OCI-M2 (cell line): ENCODE results near the gene PIEZO1.
"Not testable (repeated sequence)": the region's sequence is repeated elsewhere in the genome, so short reads cannot be mapped to it uniquely, and the experiment has no call there.

ENCODE experiments used
- DNase-seq: peaks from one replicate; lab custom pipeline; 2025; ENCODE audit not compliant: unreplicated experiment; lab: John Stamatoyannopoulos, UW

PIEZO1 gene

GRCh38 chr16:88785106-88785924 lies at the start of gene PIEZO1:
TSS of gene PIEZO1 (minus strand) at chr16:88785220. CDS start at chr16:88784964, 256 bp downstream.
- no peak for DNase-seq

GRCh38 chr16:88834670-88835069 lies 49.6 kb upstream of the PIEZO1 start:
- no peak for DNase-seq

GRCh38 chr16:88833086-88833485 lies 48.1 kb upstream of the PIEZO1 start:
- no peak for DNase-seq

- DNase-seq = no peak
These were observed 46.8 kb upstream of the PIEZO1 start for GRCh38 chr16:88831838-88832237.

- no peak for DNase-seq
These were observed 45.8 kb upstream of the PIEZO1 start for GRCh38 chr16:88830783-88831182.

GRCh38 chr16:88830258-88830657 lies 45.2 kb upstream of the PIEZO1 start:
- DNase-seq = no peak

GRCh38 chr16:88828711-88829110 lies 43.7 kb upstream of the PIEZO1 start:
- DNase-seq = no peak

- no peak for DNase-seq
These were observed 42.7 kb upstream of the PIEZO1 start for GRCh38 chr16:88827727-88828126.

- no peak for DNase-seq
These were observed 41.2 kb upstream of the PIEZO1 start for GRCh38 chr16:88826070-88826840.

GRCh38 chr16:88825146-88825545 lies 40.1 kb upstream of the PIEZO1 start:
- DNase-seq = no peak

GRCh38 chr16:88824256-88825077 lies 39.4 kb upstream of the PIEZO1 start:
- no peak for DNase-seq

GRCh38 chr16:88823646-88824045 lies 38.6 kb upstream of the PIEZO1 start:
- DNase-seq = not testable (repeated sequence)

GRCh38 chr16:88822281-88823040 lies 37.4 kb upstream of the PIEZO1 start:
- DNase-seq = no peak

- DNase-seq = no peak
These were observed 36.3 kb upstream of the PIEZO1 start for GRCh38 chr16:88821168-88821850.

- DNase-seq = no peak
These were observed 35.5 kb upstream of the PIEZO1 start for GRCh38 chr16:88820385-88821025.

- DNase-seq = no peak
These were observed 34.1 kb upstream of the PIEZO1 start for GRCh38 chr16:88819126-88819525.

GRCh38 chr16:88818575-88818874 lies 33.5 kb upstream of the PIEZO1 start:
- DNase-seq = no peak

- no peak for DNase-seq
These were observed 33.0 kb upstream of the PIEZO1 start for GRCh38 chr16:88817785-88818574.
